HEK293 (cell line): ENCODE data around the gene KPNA5.
A peak's percentile ranks its signal among the peaks of the same experiment; 100 is the strongest.

Experiments used
- CTCF ChIA-PET: fragments of 350-600 bp; formaldehyde crosslinking; extraction: SDS; loops from one replicate; lab custom pipeline; 2021; ENCODE audit warnings: antibody characterized with exemption; lab: Yijun Ruan, JAX
- POLR2A ChIA-PET: fragments of 300-600 bp; formaldehyde crosslinking; extraction: SDS; loops from one replicate; lab custom pipeline; 2020; ENCODE audit warnings: antibody characterized with exemption, inconsistent platforms; lab: Yijun Ruan, JAX
- H3K27ac ChIP-seq: fragments of 200-500 bp; sonication (Bioruptor generic); 2 replicates; pipeline ENCODE4 v1.5.1; 2014; ENCODE audit warnings: low read depth, low read length, control low read depth, inconsistent platforms; ENCODE audit errors: extremely low read depth
- H3K36me3 ChIP-seq, 2 experiments: fragments of 200-500 bp in 1 of 2; sonication (Bioruptor generic) in 1 of 2; 1 replicate in 1 of 2; 2 replicates in 1 of 2; pipeline ENCODE4 v1.5.1; 2014 to 2017; ENCODE audit warnings: inconsistent platforms in 2 of 2, low read length in 2 of 2; ENCODE audit not compliant: control insufficient read depth in 2 of 2, insufficient read depth in 1 of 2
- H3K4me1 ChIP-seq: fragments of 200-500 bp; sonication (Bioruptor generic); 2 replicates; pipeline ENCODE4 v1.5.1; 2014; ENCODE audit warnings: mild to moderate bottlenecking, low read length, inconsistent platforms; ENCODE audit not compliant: control insufficient read depth, insufficient read depth
- H3K4me3 ChIP-seq: 2 replicates; pipeline ENCODE4 v1.5.1; 2011; ENCODE audit warnings: low read depth, mild to moderate bottlenecking, control low read depth, low read length, moderate library complexity
- H3K9me3 ChIP-seq: fragments of 200-500 bp; sonication (Bioruptor generic); 2 replicates; pipeline ENCODE4 v1.5.1; 2014; ENCODE audit warnings: low read depth, low read length, inconsistent platforms; ENCODE audit not compliant: control insufficient read depth, insufficient read depth
- BCL11A ChIP-seq: fragments of 450-650 bp; formaldehyde crosslinking; IDR thresholded peaks from 2 replicates; pipeline ENCODE4 v1.5.1; 2016; ENCODE audit warnings: low read depth, missing biosample characterization, missing genetic modification characterization
- GLIS2 ChIP-seq: fragments of 450-650 bp; formaldehyde crosslinking; IDR thresholded peaks from 2 replicates; pipeline ENCODE4 v1.5.1; 2016; ENCODE audit warnings: missing biosample characterization, missing genetic modification characterization
- MZF1 ChIP-seq: fragments of 450-650 bp; formaldehyde crosslinking; IDR thresholded peaks from 2 replicates; pipeline ENCODE4 v1.5.1; 2017; ENCODE audit warnings: missing biosample characterization, missing genetic modification characterization, borderline replicate concordance
- PRDM1 ChIP-seq: fragments of 450-650 bp; formaldehyde crosslinking; IDR thresholded peaks from 2 replicates; pipeline ENCODE4; 2016; ENCODE audit warnings: missing biosample characterization, missing genetic modification characterization
- PRDM2 ChIP-seq: fragments of 450-650 bp; formaldehyde crosslinking; IDR thresholded peaks from 2 replicates; pipeline ENCODE4 v1.5.1; 2016; ENCODE audit warnings: missing biosample characterization, missing genetic modification characterization, borderline replicate concordance
- PRDM4 ChIP-seq: fragments of 450-650 bp; formaldehyde crosslinking; IDR thresholded peaks from 2 replicates; pipeline ENCODE4 v1.5.1; 2017; ENCODE audit warnings: missing biosample characterization, missing genetic modification characterization
- ZBTB11 ChIP-seq: fragments of 450-650 bp; formaldehyde crosslinking; conservative IDR thresholded peaks from 2 replicates; pipeline ENCODE4 v1.5.1; 2016; ENCODE audit warnings: low read depth, missing biosample characterization, missing genetic modification characterization
- ZBTB21 ChIP-seq: fragments of 450-650 bp; formaldehyde crosslinking; IDR thresholded peaks from 2 replicates; pipeline ENCODE4 v1.5.1; 2017; ENCODE audit warnings: missing biosample characterization, missing genetic modification characterization
- ZEB2 ChIP-seq: fragments of 450-650 bp; formaldehyde crosslinking; IDR thresholded peaks from 2 replicates; pipeline ENCODE4 v1.5.1; 2016; ENCODE audit warnings: missing biosample characterization, missing genetic modification characterization
- ZNF10 ChIP-seq: fragments of 450-650 bp; formaldehyde crosslinking; IDR thresholded peaks from 2 replicates; pipeline ENCODE4 v1.5.1; 2017; ENCODE audit warnings: missing biosample characterization, missing genetic modification characterization
- ZNF112 ChIP-seq: fragments of 450-650 bp; formaldehyde crosslinking; IDR thresholded peaks from 2 replicates; pipeline ENCODE4 v1.5.0; 2017; ENCODE audit warnings: missing biosample characterization, missing genetic modification characterization
- ZNF19 ChIP-seq: fragments of 450-650 bp; formaldehyde crosslinking; IDR thresholded peaks from 2 replicates; pipeline ENCODE4; 2016; ENCODE audit warnings: missing biosample characterization, missing genetic modification characterization, low read depth
- ZNF23 ChIP-seq: fragments of 450-650 bp; formaldehyde crosslinking; IDR thresholded peaks from 2 replicates; pipeline ENCODE4 v1.5.1; 2016; ENCODE audit warnings: missing biosample characterization, missing genetic modification characterization, borderline replicate concordance
- ZNF391 ChIP-seq: fragments of 450-650 bp; formaldehyde crosslinking; IDR thresholded peaks from 2 replicates; pipeline ENCODE4 v1.5.1; 2016; ENCODE audit warnings: low read depth, missing biosample characterization, missing genetic modification characterization, borderline replicate concordance
- ZNF416 ChIP-seq: fragments of 450-650 bp; formaldehyde crosslinking; IDR thresholded peaks from 2 replicates; pipeline ENCODE4 v1.5.1; 2016; ENCODE audit warnings: missing biosample characterization, missing genetic modification characterization
- ZNF449 ChIP-seq: fragments of 450-650 bp; formaldehyde crosslinking; IDR thresholded peaks from 2 replicates; pipeline ENCODE4 v1.5.1; 2017; ENCODE audit warnings: missing biosample characterization, mild to moderate bottlenecking, missing genetic modification characterization, moderate library complexity
- ZNF48 ChIP-seq: fragments of 450-650 bp; formaldehyde crosslinking; IDR thresholded peaks from 2 replicates; pipeline ENCODE4 v1.5.1; 2016; ENCODE audit warnings: missing biosample characterization, missing genetic modification characterization
- ZNF501 ChIP-seq: fragments of 450-650 bp; formaldehyde crosslinking; IDR thresholded peaks from 2 replicates; pipeline ENCODE4 v1.5.1; 2016; ENCODE audit warnings: missing biosample characterization, missing genetic modification characterization
- ZNF521 ChIP-seq: fragments of 450-650 bp; formaldehyde crosslinking; IDR thresholded peaks from 2 replicates; pipeline ENCODE4 v1.5.1; 2017; ENCODE audit warnings: missing biosample characterization, mild to moderate bottlenecking, missing genetic modification characterization
- ZNF544 ChIP-seq: fragments of 450-650 bp; formaldehyde crosslinking; IDR thresholded peaks from 2 replicates; pipeline ENCODE4 v1.5.0; 2017; ENCODE audit warnings: missing biosample characterization, missing genetic modification characterization
- ZNF639 ChIP-seq: fragments of 450-650 bp; formaldehyde crosslinking; IDR thresholded peaks from 2 replicates; pipeline ENCODE4 v1.5.1; 2016; ENCODE audit warnings: missing biosample characterization, missing genetic modification characterization

Gene KPNA5

GRCh38 chr6:116676021-116676420 is 5.0 kb upstream of the KPNA5 start:
- Histone ChIP-seq H3K36me3 (no peaks in the 10 kb centered on the region), H3K4me1 (no peaks in the 10 kb centered on the region), H3K4me3 (no peak overlapping the region), H3K27ac (no peak overlapping the region), H3K9me3 (no peaks in the 10 kb centered on the region)
- TF ChIP-seq ZNF112 (tag by site-specific recombination) (no peak), ZNF10 (tag by site-specific recombination) (no peak), ZNF416 (tag by site-specific recombination) (no peak), ZNF449 (no peak), GLIS2 (tag by site-specific recombination) (no peak), ZNF391 (tag by site-specific recombination) (no peak), ZNF48 (tag by site-specific recombination) (no peak), PRDM2 (no peak), ZNF639 (tag by site-specific recombination) (no peak), PRDM4 (tag by site-specific recombination) (no peak), ZNF544 (tag by site-specific recombination) (no peak), ZNF23 (tag by site-specific recombination) (no peak), BCL11A (tag by site-specific recombination) (no peak)
- POLR2A ChIA-PET = no interaction called here
- CTCF ChIA-PET = interaction anchor here (1.1 kb wide), 1 partner anchor 407 kb away, joined by 3 read pairs; no protein-coding TSS in a partner anchor

GRCh38 chr6:116682334-116682712 is 1.3 kb downstream of the KPNA5 start:
- ChIA-PET CTCF (interaction anchor here (0.6 to 0.8 kb wide), 3 partner anchors 13 to 489 kb away, joined by 3 to 4 read pairs (median 3); no protein-coding TSS in a partner anchor), POLR2A (interaction anchor here (1.1 to 2.9 kb wide), 2 partner anchors 14 to 111 kb away, joined by 3 to 15 read pairs; partner anchors contain the start of gene ZUP1)
- Histone ChIP-seq H3K27ac (peak overlapping the region; percentile 46; the same call in 1 of the 2 replicates), H3K36me3 (peaks cover 0 to 15% of the 10 kb centered on the region in 2 experiments; a peak in 2 of 3 replicates), H3K4me3 (peak overlapping the region; percentile 82), H3K9me3 (no peaks in the 10 kb centered on the region), H3K4me1 (peaks cover 9% of the 10 kb centered on the region)
- TF ChIP-seq PRDM1 (tag by site-specific recombination) (peak; percentile 89), ZNF521 (no peak), ZNF501 (no peak), ZNF19 (tag by site-specific recombination) (no peak), MZF1 (tag by site-specific recombination) (no peak), ZBTB21 (tag by site-specific recombination) (0 out of 2 replicates have a peak, but pooled peaks have one; percentile 7), ZBTB11 (0 out of 2 replicates have a peak, but pooled peaks have one; percentile 6), ZEB2 (tag by site-specific recombination) (no peak)
